Left ventricle myocardium inferior (tissue), 1 donor: ENCODE measurements around the gene MGLL. TPM values are rescaled to one million over a fixed set of nuclear protein-coding genes. Genes with fewer than 3 reads are reported as not detected.

Source experiments
- DNase-seq: peaks from one replicate; pipeline ENCODE4 v3.0.0-alpha.2; 2020
- H3K27ac ChIP-seq: fragments of 200-600 bp; replicated peaks from 2 replicates; pipeline ENCODE4 v1.8.0; 2021
- H3K27me3 ChIP-seq: fragments of 200-600 bp; 2 replicates; pipeline ENCODE4 v1.8.0; 2021; ENCODE audit warnings: low read depth
- H3K36me3 ChIP-seq: fragments of 200-600 bp; 2 replicates; pipeline ENCODE4 v1.8.0; 2021
- H3K4me1 ChIP-seq: fragments of 200-600 bp; 2 replicates; pipeline ENCODE4 v1.8.0; 2021
- H3K4me3 ChIP-seq: fragments of 200-600 bp; 2 replicates; pipeline ENCODE4 v1.8.0; 2021; ENCODE audit warnings: mild to moderate bottlenecking, moderate library complexity
- H3K9me3 ChIP-seq: fragments of 200-600 bp; replicated peaks from 2 replicates; pipeline ENCODE4 v1.8.0; 2021
- intact Hi-C: fragments of 100-400 bp; cut with micrococcal nuclease; formaldehyde crosslinking; loops from one replicate; pipeline ENCODE4 v1.11.0; 2022
- total RNA-seq: library from RNA; stranded (reverse); fragmentation: NEBNext Ultra II Directional; extraction: Animal tissue kit (Norgen Biotek cat#: 25700); gene quantifications from one replicate; pipeline ENCODE4 v1.2.1, GENCODE V29; 2021
- TF ChIP-seq, protein P1 (sequence below): fragments of 200-600 bp; IDR thresholded peaks from 2 replicates; pipeline ENCODE4 v1.8.0; 2021; ENCODE audit warnings: antibody characterized with exemption, mild to moderate bottlenecking, borderline replicate concordance
- donor health status: DM: no; HTN: yes; CAD: no; lungs with severe emphysema.

Gene MGLL
- total RNA-seq, 1 donor from 2014 or later, result 67.0 TPM

DNA sequence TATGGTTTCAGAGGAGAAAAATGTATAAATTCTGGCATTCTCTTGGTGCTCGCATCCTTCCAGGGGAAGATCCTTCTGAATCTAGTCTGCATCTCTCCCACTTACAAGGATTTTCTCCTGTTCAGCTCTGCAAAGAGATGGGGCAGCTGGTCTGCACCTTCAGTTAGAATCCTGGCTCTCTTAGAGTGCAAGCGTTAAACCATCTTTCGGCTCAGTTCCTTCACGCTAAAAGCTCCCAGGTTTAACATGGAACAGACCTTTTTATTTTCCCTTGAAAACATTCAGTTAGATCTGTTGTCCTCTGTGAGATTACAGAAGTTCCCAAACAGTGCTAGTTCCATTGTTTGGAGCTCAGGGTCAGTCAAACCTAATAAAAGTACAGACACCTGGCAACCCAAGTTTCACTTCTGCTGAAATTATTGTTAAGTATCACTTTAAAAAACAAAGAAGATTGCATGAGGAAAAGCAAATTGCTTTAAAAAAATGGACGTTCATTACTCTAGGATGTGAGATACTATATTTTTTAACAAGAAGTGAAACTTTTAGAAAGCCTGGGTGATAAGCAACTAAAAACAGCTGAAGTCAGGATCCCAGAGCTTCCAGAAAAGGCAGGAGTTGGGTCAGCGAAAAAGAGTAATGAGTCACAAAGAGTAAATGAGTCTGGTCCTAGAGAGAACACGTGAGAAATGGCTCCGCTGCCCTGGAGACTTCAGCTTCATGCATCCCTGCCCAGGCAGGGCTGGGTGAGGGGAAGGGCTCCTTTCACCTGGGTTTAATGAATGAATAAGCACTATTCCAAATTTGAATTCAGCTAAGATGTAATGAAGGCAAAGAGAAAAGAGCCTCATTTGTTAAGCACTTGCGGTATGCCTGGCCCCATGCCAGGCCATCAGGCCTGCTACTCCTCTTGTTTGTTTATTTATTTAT, 86.3 kb downstream of the MGLL start:
- Histone ChIP-seq H3K4me3 (peak overlapping the region; percentile 17), H3K27ac (peak overlapping the region; percentile 96), H3K36me3 (no peaks in the 10 kb centered on the region), H3K4me1 (peaks cover 98% of the 10 kb centered on the region), H3K27me3 (no peaks in the 10 kb centered on the region), H3K9me3 (no peaks in the 10 kb centered on the region)
- TF ChIP-seq, protein P1, sequence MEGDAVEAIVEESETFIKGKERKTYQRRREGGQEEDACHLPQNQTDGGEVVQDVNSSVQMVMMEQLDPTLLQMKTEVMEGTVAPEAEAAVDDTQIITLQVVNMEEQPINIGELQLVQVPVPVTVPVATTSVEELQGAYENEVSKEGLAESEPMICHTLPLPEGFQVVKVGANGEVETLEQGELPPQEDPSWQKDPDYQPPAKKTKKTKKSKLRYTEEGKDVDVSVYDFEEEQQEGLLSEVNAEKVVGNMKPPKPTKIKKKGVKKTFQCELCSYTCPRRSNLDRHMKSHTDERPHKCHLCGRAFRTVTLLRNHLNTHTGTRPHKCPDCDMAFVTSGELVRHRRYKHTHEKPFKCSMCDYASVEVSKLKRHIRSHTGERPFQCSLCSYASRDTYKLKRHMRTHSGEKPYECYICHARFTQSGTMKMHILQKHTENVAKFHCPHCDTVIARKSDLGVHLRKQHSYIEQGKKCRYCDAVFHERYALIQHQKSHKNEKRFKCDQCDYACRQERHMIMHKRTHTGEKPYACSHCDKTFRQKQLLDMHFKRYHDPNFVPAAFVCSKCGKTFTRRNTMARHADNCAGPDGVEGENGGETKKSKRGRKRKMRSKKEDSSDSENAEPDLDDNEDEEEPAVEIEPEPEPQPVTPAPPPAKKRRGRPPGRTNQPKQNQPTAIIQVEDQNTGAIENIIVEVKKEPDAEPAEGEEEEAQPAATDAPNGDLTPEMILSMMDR, result no peak
- intact Hi-C loops, result no loop called here
- DNase-seq, result no peak

GRCh38 chr3:127734754-127735473, 87.4 kb downstream of the MGLL start:
- Histone ChIP-seq H3K9me3 (no peaks in the 10 kb centered on the region), H3K4me1 (peaks cover 98% of the 10 kb centered on the region), H3K4me3 (peak overlapping the region; percentile 17), H3K27ac (peak overlapping the region; percentile 96), H3K36me3 (peaks cover 9% of the 10 kb centered on the region), H3K27me3 (no peaks in the 10 kb centered on the region)
- intact Hi-C loops, result no loop called here
- no peak for DNase-seq
- TF ChIP-seq, protein P1, result no peak

DNA sequence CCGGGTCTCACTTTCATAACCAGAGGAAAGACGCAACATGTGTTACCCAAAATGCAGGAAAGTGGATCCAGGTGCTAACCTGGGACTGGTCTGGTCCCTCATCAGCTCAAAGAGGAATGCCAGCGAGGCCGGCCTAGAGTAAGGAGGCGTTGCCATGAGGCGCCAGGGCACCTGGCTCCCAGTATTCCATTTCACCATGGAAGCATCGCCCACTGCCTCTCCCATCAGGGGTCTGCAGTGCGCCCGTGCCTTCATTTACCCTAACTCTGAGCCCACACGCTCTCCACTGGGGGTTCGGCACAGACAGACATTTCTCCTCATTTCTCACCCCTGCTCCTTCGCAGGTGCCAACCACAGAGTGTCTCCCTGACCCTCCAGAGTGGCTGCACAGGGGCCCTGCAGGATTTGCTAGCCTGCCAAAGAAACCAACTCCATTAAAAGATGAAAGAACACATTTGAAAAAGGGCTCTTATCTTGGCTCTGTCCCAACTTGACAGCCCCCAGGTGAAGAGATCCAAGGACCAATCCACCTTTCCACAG, 88.1 kb downstream of the MGLL start:
- Histone ChIP-seq H3K27me3 (no peaks in the 10 kb centered on the region), H3K4me3 (no peak overlapping the region), H3K9me3 (no peaks in the 10 kb centered on the region), H3K4me1 (peaks cover 98% of the 10 kb centered on the region), H3K36me3 (peaks cover 11% of the 10 kb centered on the region), H3K27ac (peak overlapping the region; percentile 96)
- TF ChIP-seq, protein P1, result no peak
- intact Hi-C loops, result no loop called here
- DNase-seq, result no peak

DNA sequence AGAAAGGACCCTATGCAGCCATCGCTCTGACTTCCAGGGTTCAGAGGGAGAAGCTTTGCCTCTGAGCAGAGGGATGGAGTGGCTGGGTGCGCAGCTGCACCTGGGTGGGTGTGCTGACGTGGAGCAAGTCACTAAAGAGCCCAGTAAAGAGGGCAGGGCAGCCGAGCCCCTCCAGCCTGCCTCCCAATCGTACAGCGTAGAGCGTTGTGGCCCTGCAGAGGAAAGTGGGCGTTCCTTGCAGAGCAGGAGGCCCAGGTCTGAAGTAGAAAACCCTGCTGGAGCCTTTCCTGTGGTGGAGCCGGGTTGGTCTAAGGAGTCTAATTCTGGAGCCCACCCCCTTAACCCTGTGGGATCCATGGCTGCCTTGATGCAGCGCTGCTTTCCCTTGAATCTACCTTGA, 88.5 kb downstream of the MGLL start:
- DNase-seq, result no peak
- peaks cover 98% of the 10 kb centered on the region for H3K4me1 ChIP-seq
- H3K4me3 ChIP-seq, result no peak overlapping the region
- intact Hi-C loops, result no loop called here
- peak overlapping the region; percentile 96 for H3K27ac ChIP-seq
- no peaks in the 10 kb centered on the region for H3K27me3 ChIP-seq
- peaks cover 11% of the 10 kb centered on the region for H3K36me3 ChIP-seq
- TF ChIP-seq, protein P1, result no peak
- H3K9me3 ChIP-seq, result no peaks in the 10 kb centered on the region

DNA sequence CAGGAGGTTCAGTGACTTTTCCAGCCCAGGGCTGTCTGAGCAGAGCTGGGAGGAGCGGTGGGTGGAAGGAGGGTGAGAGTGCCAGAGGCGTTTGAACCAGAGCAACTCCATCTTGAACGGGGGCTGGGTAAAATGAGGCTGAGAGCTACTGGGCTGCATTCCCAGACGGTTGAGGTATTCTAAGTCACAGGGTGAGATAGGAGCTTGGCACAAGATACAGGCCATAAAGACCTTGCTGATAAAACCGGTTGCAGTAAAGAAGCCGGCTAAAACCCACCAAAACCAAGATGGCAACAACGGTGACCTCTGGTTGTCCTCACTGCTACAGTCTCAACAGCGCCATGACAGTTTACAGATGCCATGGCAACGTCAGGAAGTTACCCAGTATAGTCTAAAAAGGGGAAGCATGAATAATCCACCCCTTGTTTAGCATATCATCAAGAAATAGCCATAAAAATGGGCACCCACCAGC, 89.4 kb downstream of the MGLL start:
- peaks cover 11% of the 10 kb centered on the region for H3K36me3 ChIP-seq
- H3K27me3 ChIP-seq, result no peaks in the 10 kb centered on the region
- peak overlapping the region; percentile 96 for H3K27ac ChIP-seq
- no peaks in the 10 kb centered on the region for H3K9me3 ChIP-seq
- H3K4me3 ChIP-seq, result no peak overlapping the region
- DNase-seq, result no peak
- TF ChIP-seq, protein P1, result no peak
- intact Hi-C loops, result no loop called here
- peaks cover 94% of the 10 kb centered on the region for H3K4me1 ChIP-seq
